Mucosa of stomach (tissue), 1 donor: ENCODE measurements around the gene PNPLA7.

Experiments
- H3K27me3 ChIP-seq: one replicate; pipeline ENCODE4 v1.7.0; 2013; ENCODE audit warnings: mild to moderate bottlenecking, low read length; ENCODE audit not compliant: control insufficient read depth, insufficient read depth
- H3K36me3 ChIP-seq: one replicate; pipeline ENCODE4 v1.7.0; 2013; ENCODE audit warnings: low read length; ENCODE audit not compliant: control insufficient read depth, insufficient read depth
- H3K4me1 ChIP-seq: one replicate; pipeline ENCODE4 v1.7.0; 2013; ENCODE audit warnings: mild to moderate bottlenecking, low read length; ENCODE audit not compliant: control insufficient read depth, insufficient read depth
- H3K4me3 ChIP-seq: one replicate; pipeline ENCODE4 v1.7.0; 2013; ENCODE audit warnings: low read length
- H3K9ac ChIP-seq: one replicate; pipeline ENCODE4 v1.7.0; 2013; ENCODE audit warnings: mild to moderate bottlenecking, low read length, moderate library complexity
- H3K9me3 ChIP-seq: one replicate; pipeline ENCODE4 v1.7.0; 2013; ENCODE audit warnings: mild to moderate bottlenecking, low read length, moderate library complexity; ENCODE audit not compliant: control insufficient read depth
- donor health status: Pancreatic carcinoma.

Gene PNPLA7

GRCh38 chr9:137429974-137430722, 120.1 kb downstream of the PNPLA7 start:
- no peak overlapping the region for H3K4me3 ChIP-seq
- no peaks in the 10 kb centered on the region for H3K27me3 ChIP-seq
- H3K9me3 ChIP-seq, result no peaks in the 10 kb centered on the region
- H3K36me3 ChIP-seq, result no peaks in the 10 kb centered on the region
- H3K4me1 ChIP-seq, result peaks cover 22% of the 10 kb centered on the region
- H3K9ac ChIP-seq, result no peak overlapping the region

GRCh38 chr9:137429546-137429890, 120.7 kb downstream of the PNPLA7 start:
- Histone ChIP-seq H3K27me3 (no peaks in the 10 kb centered on the region), H3K4me1 (peaks cover 17% of the 10 kb centered on the region), H3K9me3 (no peaks in the 10 kb centered on the region), H3K36me3 (no peaks in the 10 kb centered on the region), H3K4me3 (no peak overlapping the region), H3K9ac (no peak overlapping the region)

GRCh38 chr9:137428841-137429545, 121.2 kb downstream of the PNPLA7 start:
- Histone ChIP-seq H3K9ac (no peak overlapping the region), H3K4me1 (peaks cover 22% of the 10 kb centered on the region), H3K36me3 (no peaks in the 10 kb centered on the region), H3K9me3 (no peaks in the 10 kb centered on the region), H3K4me3 (no peak overlapping the region), H3K27me3 (no peaks in the 10 kb centered on the region)

GRCh38 chr9:137428311-137428630, 121.9 kb downstream of the PNPLA7 start:
- Histone ChIP-seq H3K4me3 (no peak overlapping the region), H3K27me3 (no peaks in the 10 kb centered on the region)

GRCh38 chr9:137427454-137428310, 122.5 kb downstream of the PNPLA7 start:
- no peak overlapping the region for H3K9ac ChIP-seq
- H3K4me1 ChIP-seq, result peaks cover 24% of the 10 kb centered on the region
- H3K4me3 ChIP-seq, result no peak overlapping the region
- no peaks in the 10 kb centered on the region for H3K36me3 ChIP-seq
- no peaks in the 10 kb centered on the region for H3K9me3 ChIP-seq
- H3K27me3 ChIP-seq, result no peaks in the 10 kb centered on the region

More at GRCh38 chr9:137428311-137428630, 121.9 kb downstream of the PNPLA7 start:
- no peaks in the 10 kb centered on the region for H3K36me3 ChIP-seq
- H3K9ac ChIP-seq, result no peak overlapping the region
- no peaks in the 10 kb centered on the region for H3K9me3 ChIP-seq
- H3K4me1 ChIP-seq, result peaks cover 24% of the 10 kb centered on the region

- Histone ChIP-seq H3K9me3 (no peaks in the 10 kb centered on the region), H3K36me3 (no peaks in the 10 kb centered on the region), H3K4me3 (no peak overlapping the region), H3K4me1 (peaks cover 30% of the 10 kb centered on the region), H3K27me3 (no peaks in the 10 kb centered on the region), H3K9ac (no peak overlapping the region)
Measured at GRCh38 chr9:137426018-137426681, 124.1 kb downstream of the PNPLA7 start.

- no peaks in the 10 kb centered on the region for H3K27me3 ChIP-seq
- peaks cover 22% of the 10 kb centered on the region for H3K4me1 ChIP-seq
- H3K4me3 ChIP-seq, result peak overlapping the region; percentile 90
- no peaks in the 10 kb centered on the region for H3K9me3 ChIP-seq
- no peaks in the 10 kb centered on the region for H3K36me3 ChIP-seq
- peak overlapping the region; percentile 88 for H3K9ac ChIP-seq
Measured at GRCh38 chr9:137423514-137424291, 126.5 kb downstream of the PNPLA7 start.

- Histone ChIP-seq H3K36me3 (no peaks in the 10 kb centered on the region), H3K4me1 (peaks cover 18% of the 10 kb centered on the region), H3K4me3 (peak within 1 kb of the TSS; percentile 90), H3K9ac (peak within 1 kb of the TSS; percentile 88), H3K27me3 (no peaks in the 10 kb centered on the region), H3K9me3 (no peaks in the 10 kb centered on the region)
Measured at GRCh38 chr9:137422604-137423513, 127.3 kb downstream of the PNPLA7 start, which contains the start of the genes EXD3 and NOXA1. Gene EXD3, minus strand, starts transcription at chr9:137423162. Its CDS starts 27,805 bp downstream, at chr9:137395357. Gene NOXA1, plus strand, starts transcription at chr9:137423393. Its CDS starts 137 bp downstream, at chr9:137423530.

GRCh38 chr9:137421838-137422603, 128.2 kb downstream of the PNPLA7 start:
- peak overlapping the region; percentile 88 for H3K9ac ChIP-seq
- H3K4me3 ChIP-seq, result peak overlapping the region; percentile 62

More at GRCh38 chr9:137421838-137422603, 128.2 kb downstream of the PNPLA7 start:
- no peaks in the 10 kb centered on the region for H3K9me3 ChIP-seq
- no peaks in the 10 kb centered on the region for H3K36me3 ChIP-seq
- H3K4me1 ChIP-seq, result peaks cover 18% of the 10 kb centered on the region
- H3K27me3 ChIP-seq, result no peaks in the 10 kb centered on the region
